Hematopoietic multipotent progenitor cell treated with erythropoietin and hydrocortisone succinate and interleukin-3 and kit ligand, for 15 days (in vitro differentiated cells): ENCODE measurements around the gene INO80B.
A peak's percentile ranks its signal among the peaks of the same experiment; 100 is the strongest.

ENCODE experiments used
- DNase-seq: peaks from one replicate; pipeline ENCODE4 v3.0.0-alpha.2; 2015; ENCODE audit warnings: low spot score

INO80B gene

GRCh38 chr2:74502720-74503505, 48.0 kb downstream of the INO80B start:
- peak; percentile 67 for DNase-seq

GRCh38 chr2:74503506-74504475, 48.9 kb downstream of the INO80B start:
- no peak for DNase-seq

GRCh38 chr2:74504591-74504990, 49.7 kb downstream of the INO80B start:
- DNase-seq = no peak

- no peak for DNase-seq
Observed at GRCh38 chr2:74505448-74506246, 50.8 kb downstream of the INO80B start.

DNA sequence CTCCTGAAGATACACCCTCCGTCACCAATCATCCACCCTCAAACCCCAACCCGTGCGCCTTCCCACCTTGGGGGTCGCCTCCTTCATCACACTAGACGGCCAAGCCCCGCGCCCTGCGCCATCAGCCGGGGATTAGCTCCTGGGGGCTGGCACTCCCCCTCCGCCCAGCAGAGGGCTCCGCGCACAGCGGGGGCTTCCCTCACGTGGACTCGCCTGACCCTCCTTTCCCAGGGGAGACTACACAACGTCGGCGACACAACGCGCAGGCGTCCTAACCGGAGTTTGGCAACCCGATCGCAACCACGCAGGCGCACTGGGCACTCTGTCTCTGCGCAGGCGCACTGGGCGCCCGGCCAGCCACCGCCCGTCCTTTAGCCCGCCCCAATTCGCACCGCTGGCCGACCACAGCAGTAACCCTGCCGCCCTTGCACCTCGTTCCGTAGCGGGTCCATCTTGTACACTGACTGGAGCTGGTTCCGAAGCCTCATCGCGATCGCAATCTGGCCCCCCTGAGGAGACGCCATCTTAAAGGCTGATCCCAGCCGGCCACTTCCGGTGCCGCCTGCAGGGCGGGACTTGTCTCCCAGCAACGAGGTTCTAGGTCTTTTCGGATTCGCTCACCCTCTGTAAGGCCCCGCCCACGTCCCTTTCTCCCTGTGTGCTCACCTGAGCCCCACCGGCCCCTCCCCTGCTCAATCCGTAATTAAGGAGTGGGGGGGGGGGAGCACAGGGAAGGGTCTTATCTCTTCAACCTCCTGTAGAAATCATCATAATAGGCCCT, 52.4 kb downstream of the INO80B start, which contains the start of gene PCGF1:
Gene PCGF1, minus strand, starts transcription at position 551 of the 781 bp plus-strand sequence. Its CDS starts 27 bp downstream, at position 524.
- peak; percentile 99 for DNase-seq
